Activated T-helper 1 cell treated with Interleukin-2 at 50 U/mL for 16 hours (primary cell): ENCODE data around the gene TMEFF2.
"Not testable (repeated sequence)": the region's sequence is repeated elsewhere in the genome, so short reads cannot be mapped to it uniquely, and the experiment has no call there.

Experiments used
- DNase-seq: peaks from one replicate; pipeline ENCODE4 v3.0.0-alpha.2; 2020; ENCODE audit warnings: low read depth

Gene TMEFF2

GRCh38 chr2:192183296-192183695 lies 11.4 kb downstream of the TMEFF2 start:
- DNase-seq: no peak

- no peak for DNase-seq
These were observed 27.8 kb downstream of the TMEFF2 start for GRCh38 chr2:192166946-192167345.

- no peak for DNase-seq
These were observed 28.9 kb downstream of the TMEFF2 start for GRCh38 chr2:192165842-192166241.

DNA sequence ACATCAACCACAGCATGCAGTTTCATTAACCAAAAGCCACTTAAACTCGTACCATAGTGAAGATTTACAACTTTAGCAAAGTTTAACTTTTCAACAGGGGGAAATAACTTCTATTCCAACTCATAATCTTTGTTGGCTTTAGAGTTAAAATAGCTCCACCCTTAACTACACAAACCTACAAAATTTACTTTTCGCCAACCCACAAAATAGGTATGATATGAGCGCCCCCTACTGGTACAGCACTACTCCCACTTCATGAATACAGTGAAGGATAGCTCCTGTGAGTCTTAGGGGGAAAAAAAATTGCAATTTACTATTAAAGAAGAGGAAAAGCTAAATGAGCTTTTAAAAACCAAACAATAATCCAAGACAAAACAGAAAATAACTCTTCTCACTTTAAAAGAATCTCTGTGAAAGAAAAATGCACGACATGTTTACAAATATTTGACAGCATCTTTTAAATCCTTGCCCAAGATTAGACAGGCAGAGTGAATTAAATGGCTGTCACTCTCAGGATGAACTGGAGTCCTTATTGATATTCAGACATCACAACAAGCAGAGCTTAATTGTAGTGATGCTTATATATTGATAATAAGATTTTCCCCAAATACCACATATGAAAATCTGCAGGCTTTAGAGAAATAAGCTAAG lies 32.2 kb downstream of the TMEFF2 start:
- peak; percentile 24 for DNase-seq

DNA sequence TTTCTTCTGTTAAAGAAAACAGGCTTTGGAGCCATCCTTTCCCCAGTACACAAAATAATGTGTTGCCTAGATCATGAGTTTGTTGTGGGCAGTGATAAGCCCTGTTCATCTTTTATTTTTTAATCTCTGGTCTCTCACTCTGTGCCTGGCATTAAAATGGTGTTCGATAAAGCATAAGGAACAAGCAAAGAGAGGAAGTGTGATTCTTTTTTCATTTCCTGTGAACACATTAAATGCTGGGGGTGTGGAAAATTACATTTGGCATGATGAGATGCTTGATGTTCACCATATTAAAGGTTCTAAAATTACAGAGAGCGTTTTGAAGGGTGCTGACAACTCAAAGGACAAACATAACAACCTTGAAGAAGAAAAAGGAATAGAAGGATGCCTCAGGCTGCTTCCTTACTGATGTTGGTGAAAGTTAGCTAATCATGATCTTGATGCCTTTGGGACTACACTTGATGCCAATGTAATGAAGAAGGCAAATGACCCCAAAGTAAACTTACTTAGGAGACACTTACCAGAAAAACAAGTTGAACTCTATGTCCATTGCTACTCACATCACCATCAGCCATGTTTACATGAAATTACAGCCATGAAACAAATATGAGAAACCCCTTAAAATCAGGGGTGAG lies 33.0 kb downstream of the TMEFF2 start:
- no peak for DNase-seq

- no peak for DNase-seq
These were observed 35.0 kb downstream of the TMEFF2 start for GRCh38 chr2:192159736-192160135.

DNA sequence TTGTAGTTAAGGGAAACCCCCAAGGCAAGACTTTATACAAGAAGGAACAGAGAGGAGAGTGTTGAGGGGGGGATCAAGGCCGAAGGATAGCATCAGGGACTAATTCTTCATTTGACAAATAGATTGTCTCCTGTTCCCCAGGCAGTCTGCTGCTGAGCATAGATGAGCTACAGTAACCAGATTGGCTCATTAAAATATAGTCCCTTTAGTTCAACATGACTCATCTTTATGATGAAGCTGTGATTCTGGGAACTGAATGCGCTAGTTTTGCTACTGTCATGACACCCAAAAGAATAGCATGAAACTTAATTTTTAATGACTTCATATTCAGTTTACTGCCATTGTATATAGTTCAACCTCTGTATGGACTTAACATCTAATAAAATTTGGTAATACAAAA lies 35.5 kb downstream of the TMEFF2 start:
- no peak for DNase-seq

DNA sequence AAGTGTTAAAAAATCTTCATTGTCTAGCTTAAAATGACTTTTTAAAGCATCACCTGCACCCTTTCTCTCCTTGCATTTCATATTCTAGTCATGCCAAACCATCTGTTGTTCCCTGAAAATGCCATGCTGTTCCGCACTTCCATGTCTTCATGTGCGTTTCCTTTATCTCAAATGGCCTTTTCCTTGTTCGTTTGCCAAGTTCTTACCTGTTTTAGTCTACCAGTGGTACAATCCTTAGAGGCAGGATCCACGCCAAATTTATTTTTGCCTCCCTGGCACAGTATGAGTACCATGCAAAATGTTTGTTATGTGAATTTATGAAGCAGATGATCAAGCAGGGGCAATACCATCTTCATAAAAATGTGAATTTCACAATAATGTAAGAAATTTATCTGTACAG lies 37.0 kb downstream of the TMEFF2 start:
- no peak for DNase-seq

DNA sequence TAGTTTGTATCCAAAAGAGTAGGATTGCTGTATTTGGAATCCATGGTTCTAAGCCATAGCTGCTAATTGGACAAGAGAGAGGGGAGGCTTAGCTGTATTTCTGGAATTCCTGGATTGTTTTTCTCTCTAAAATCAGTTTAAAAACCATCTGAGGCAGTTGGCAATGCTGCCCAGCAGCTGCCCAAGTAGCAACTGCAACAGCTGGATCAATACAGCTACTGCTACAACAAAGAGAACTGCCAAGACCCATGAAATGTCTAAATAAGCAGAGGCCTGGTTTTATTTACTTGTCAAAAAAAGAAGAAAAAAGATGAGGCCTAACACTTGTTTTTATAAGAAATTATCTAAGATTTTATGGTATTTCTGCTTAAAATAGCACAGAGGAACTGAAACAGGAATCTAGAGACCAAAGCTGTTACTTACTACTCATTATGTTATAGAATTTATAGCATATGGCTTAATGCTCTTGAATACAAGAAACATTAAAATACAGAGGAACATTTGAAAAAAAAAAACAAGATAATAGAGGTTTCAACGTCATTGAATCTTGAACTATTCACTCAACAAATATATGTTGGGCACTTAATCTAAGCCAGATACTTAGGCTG lies 39.1 kb downstream of the TMEFF2 start:
- no peak for DNase-seq

- DNase-seq: no peak
These were observed 41.2 kb downstream of the TMEFF2 start for GRCh38 chr2:192153561-192153960.

- DNase-seq: no peak
These were observed 42.9 kb downstream of the TMEFF2 start for GRCh38 chr2:192151853-192152252.

GRCh38 chr2:192150166-192150565 lies 44.6 kb downstream of the TMEFF2 start:
- no peak for DNase-seq

GRCh38 chr2:192148620-192149321 lies 46.0 kb downstream of the TMEFF2 start:
- DNase-seq: no peak

GRCh38 chr2:192148241-192148619 lies 46.5 kb downstream of the TMEFF2 start:
- no peak for DNase-seq

GRCh38 chr2:192146069-192147015 lies 48.4 kb downstream of the TMEFF2 start:
- no peak for DNase-seq

DNA sequence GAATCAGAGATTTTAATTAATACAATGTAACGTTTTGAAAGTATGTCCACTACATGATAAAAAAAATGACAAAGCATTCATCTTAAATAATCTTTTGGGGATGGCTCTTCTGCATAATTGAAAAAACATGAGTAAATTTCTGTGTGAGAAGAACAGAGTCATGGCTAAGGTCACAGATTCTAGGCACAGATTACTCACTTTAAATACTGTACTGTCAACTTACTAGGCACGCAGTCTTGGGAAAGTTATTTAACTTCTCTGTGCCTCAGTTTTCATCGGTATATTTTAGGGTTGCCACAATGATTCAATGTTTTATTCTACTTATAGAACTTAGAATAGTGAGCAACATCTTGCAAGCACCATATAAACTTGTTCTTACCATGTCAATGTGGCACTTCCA lies 49.2 kb downstream of the TMEFF2 start:
- DNase-seq: no peak

DNA sequence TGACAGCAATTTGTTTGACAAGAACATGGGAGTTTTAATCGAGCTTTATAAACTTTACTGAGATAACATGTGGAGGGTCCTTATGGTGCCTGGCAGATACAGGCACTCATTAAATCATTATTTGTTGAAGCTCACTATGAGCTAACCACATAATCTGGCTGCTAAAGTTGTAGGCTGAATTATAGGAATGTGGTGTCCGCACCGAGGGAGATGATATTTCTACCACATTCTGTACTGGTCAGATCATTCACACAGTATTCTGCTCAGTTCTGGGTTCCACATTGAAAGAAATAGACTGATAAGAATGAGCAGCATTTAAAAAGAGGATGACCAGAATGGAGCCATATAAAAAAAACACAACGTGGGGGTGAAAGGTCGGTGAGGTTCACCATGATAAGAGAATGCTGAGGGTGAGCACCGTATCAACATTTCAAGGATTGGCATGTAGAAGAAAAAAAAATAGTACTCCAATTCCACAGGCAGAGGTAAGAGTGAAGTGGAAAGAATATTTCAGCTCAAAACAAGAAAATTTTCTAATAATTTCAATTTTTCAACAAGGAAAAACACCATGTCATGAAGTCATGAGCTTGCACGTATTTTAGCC lies 54.4 kb downstream of the TMEFF2 start:
- DNase-seq: no peak

DNA sequence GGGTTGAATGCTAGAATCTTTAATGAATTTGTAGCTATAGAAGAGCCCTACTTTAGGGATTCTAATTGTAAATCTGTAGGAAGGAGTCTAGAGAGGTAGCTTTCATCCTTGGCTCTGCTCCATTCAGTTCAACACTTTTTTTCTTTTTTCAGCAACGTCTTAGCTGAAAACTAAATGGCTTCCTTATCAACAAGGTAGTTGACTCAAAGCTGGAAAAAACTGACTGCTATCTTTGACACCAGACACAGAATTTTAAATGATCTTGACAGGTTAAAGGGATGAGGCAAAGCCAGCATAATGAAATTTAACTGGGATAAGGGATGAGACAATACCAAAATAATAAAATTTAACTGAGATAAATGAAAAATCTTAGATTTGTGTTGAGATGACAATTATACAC lies 54.9 kb downstream of the TMEFF2 start:
- DNase-seq: no peak

GRCh38 chr2:192137451-192137850 lies 57.3 kb downstream of the TMEFF2 start:
- DNase-seq: no peak

DNA sequence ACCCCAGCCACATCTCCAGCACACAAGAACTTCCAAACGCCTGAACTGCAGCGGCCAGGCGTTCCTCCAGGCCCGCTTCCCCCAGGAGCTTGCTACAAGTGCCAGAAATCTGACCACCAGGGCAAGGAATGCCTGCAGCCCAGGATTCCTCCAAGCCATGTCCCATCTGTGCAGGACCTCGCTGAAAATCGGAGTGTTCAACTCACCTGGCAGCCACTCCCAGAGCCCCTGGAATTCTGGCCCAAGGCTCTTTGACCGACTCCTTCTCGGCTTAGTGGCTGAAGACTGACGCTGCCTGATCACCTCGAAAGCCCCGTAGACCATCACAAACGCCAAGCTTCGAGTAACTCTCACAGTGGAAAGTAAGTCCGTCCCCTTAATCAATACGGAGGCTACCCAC lies 62.1 kb downstream of the TMEFF2 start:
- DNase-seq: not testable (repeated sequence)

- not testable (repeated sequence) for DNase-seq
These were observed 64.4 kb downstream of the TMEFF2 start for GRCh38 chr2:192130312-192130711.
